Measurements from ENCODE around the gene CCDC200. TPM values are rescaled to one million over a fixed set of nuclear protein-coding genes. Genes with fewer than 3 reads are reported as not detected.

Gene CCDC200
- total RNA-seq, 2 experiments from 2014 or later, result not detected

- no peaks in the 10 kb centered on the region for H3K27me3 Mint-ChIP-seq
- H3K4me1 Mint-ChIP-seq (ENCODE audit: low read depth), result peaks cover under 1% of the 10 kb centered on the region
- no peak for DNase-seq
- H3K9me3 Mint-ChIP-seq, result no peaks in the 10 kb centered on the region
- ChIA-PET POLR2A (interaction anchor here (1.3 kb wide), 1 partner anchor 89 kb away, joined by 4 read pairs; no protein-coding TSS in a partner anchor), CTCF (no interaction called here)
- H3K36me3 Mint-ChIP-seq, result peaks cover 9% of the 10 kb centered on the region
- H3K4me3 Mint-ChIP-seq, result no peak overlapping the region
- intact Hi-C loops (cut with micrococcal nuclease), result no loop called here
- no peak overlapping the region for H3K27ac Mint-ChIP-seq
Measured at GRCh38 chr17:43226393-43226792, 2.0 kb downstream of the CCDC200 start.

- DNase-seq, result no peak
- intact Hi-C loops (cut with micrococcal nuclease), result no loop called here
- no peaks in the 10 kb centered on the region for H3K9me3 Mint-ChIP-seq
- no peak overlapping the region for H3K27ac Mint-ChIP-seq
- no peak overlapping the region for H3K4me3 Mint-ChIP-seq
- peaks cover 9% of the 10 kb centered on the region for H3K36me3 Mint-ChIP-seq
- CTCF ChIA-PET, result no interaction called here
- H3K4me1 Mint-ChIP-seq (ENCODE audit: low read depth), result peaks cover 2% of the 10 kb centered on the region
- H3K27me3 Mint-ChIP-seq, result no peaks in the 10 kb centered on the region
- POLR2A ChIA-PET, result interaction anchor here (1.1 kb wide), 1 partner anchor 13 kb away, joined by 3 read pairs; the partner anchor contains the start of gene TMEM106A
Measured at GRCh38 chr17:43224146-43224705, 4.2 kb downstream of the CCDC200 start.

GRCh38 chr17:43220511-43221125, 7.8 kb downstream of the CCDC200 start:
- Mint-ChIP-seq H3K36me3 (peaks cover 16% of the 10 kb centered on the region), H3K27me3 (no peaks in the 10 kb centered on the region), H3K4me1 (ENCODE audit: low read depth) (peaks cover 14% of the 10 kb centered on the region), H3K9me3 (no peaks in the 10 kb centered on the region), H3K4me3 (no peak overlapping the region), H3K27ac (no peak overlapping the region)
- POLR2A ChIA-PET, result no interaction called here
- DNase-seq, result no peak
- intact Hi-C loops (cut with micrococcal nuclease), result no loop called here
- CTCF ChIA-PET, result no interaction called here

GRCh38 chr17:43219746-43220380, 8.6 kb downstream of the CCDC200 start:
- peaks cover 14% of the 10 kb centered on the region for H3K4me1 Mint-ChIP-seq (ENCODE audit: low read depth)
- intact Hi-C loops (cut with micrococcal nuclease), result loop anchor here (10.0 kb wide), 1 partner anchor 265 kb away; the partner anchor contains the start of gene DHX8
- peaks cover 20% of the 10 kb centered on the region for H3K36me3 Mint-ChIP-seq
- no peak overlapping the region for H3K4me3 Mint-ChIP-seq
- no peaks in the 10 kb centered on the region for H3K27me3 Mint-ChIP-seq
- CTCF ChIA-PET, result no interaction called here
- POLR2A ChIA-PET, result interaction anchor here (0.5 to 1.3 kb wide), 3 partner anchors 53 to 1356 kb away, joined by 3 to 4 read pairs (median 3); no protein-coding TSS in a partner anchor
- no peak for DNase-seq
- no peak overlapping the region for H3K27ac Mint-ChIP-seq
- no peaks in the 10 kb centered on the region for H3K9me3 Mint-ChIP-seq

GRCh38 chr17:43219001-43219400, 9.4 kb downstream of the CCDC200 start:
- POLR2A ChIA-PET, result interaction anchor here (1.3 kb wide), 1 partner anchor 96 kb away, joined by 3 read pairs; no protein-coding TSS in a partner anchor
- CTCF ChIA-PET, result no interaction called here

GRCh38 chr17:43217614-43218087, 10.8 kb downstream of the CCDC200 start:
- H3K27ac Mint-ChIP-seq, result peak overlapping the region; percentile 76
- ChIA-PET POLR2A (interaction anchor here (2.6 kb wide), 1 partner anchor 99 kb away, joined by 20 read pairs; no protein-coding TSS in a partner anchor), CTCF (interaction anchor here (0.6 kb wide), 1 partner anchor 97 kb away, joined by 3 read pairs; no protein-coding TSS in a partner anchor)
- peaks cover 18% of the 10 kb centered on the region for H3K36me3 Mint-ChIP-seq
- no peaks in the 10 kb centered on the region for H3K9me3 Mint-ChIP-seq
- peak; percentile 33 for DNase-seq
- intact Hi-C loops (cut with micrococcal nuclease), result loop anchor here (10.0 kb wide), 1 partner anchor 267 kb away; the partner anchor contains the start of gene DHX8
- no peaks in the 10 kb centered on the region for H3K27me3 Mint-ChIP-seq
- no peak overlapping the region for H3K4me3 Mint-ChIP-seq
- H3K4me1 Mint-ChIP-seq (ENCODE audit: low read depth), result peaks cover 27% of the 10 kb centered on the region

More at GRCh38 chr17:43219001-43219400, 9.4 kb downstream of the CCDC200 start:
- Mint-ChIP-seq H3K27ac (no peak overlapping the region), H3K4me3 (no peak overlapping the region), H3K9me3 (no peaks in the 10 kb centered on the region), H3K27me3 (no peaks in the 10 kb centered on the region), H3K4me1 (ENCODE audit: low read depth) (peaks cover 14% of the 10 kb centered on the region), H3K36me3 (peaks cover 14% of the 10 kb centered on the region)
- DNase-seq, result no peak
- intact Hi-C loops (cut with micrococcal nuclease), result loop anchor here (10.0 kb wide), 1 partner anchor 266 kb away; the partner anchor contains the start of gene DHX8

GRCh38 chr17:43216762-43217613, 11.4 kb downstream of the CCDC200 start:
- Mint-ChIP-seq H3K27ac (no peak overlapping the region), H3K4me3 (no peak overlapping the region), H3K27me3 (no peaks in the 10 kb centered on the region), H3K4me1 (ENCODE audit: low read depth) (peaks cover 34% of the 10 kb centered on the region), H3K9me3 (no peaks in the 10 kb centered on the region), H3K36me3 (peaks cover 20% of the 10 kb centered on the region)
- ChIA-PET CTCF (interaction anchor here (0.6 to 0.9 kb wide), 3 partner anchors 68 to 119 kb away, joined by 3 read pairs; no protein-coding TSS in a partner anchor), POLR2A (interaction anchor here (2.6 kb wide), 1 partner anchor 99 kb away, joined by 20 read pairs; no protein-coding TSS in a partner anchor)
- DNase-seq, result no peak
- intact Hi-C loops (cut with micrococcal nuclease), result loop anchor here (10.0 kb wide), 1 partner anchor 268 kb away; the partner anchor contains the start of gene DHX8

- intact Hi-C loops (cut with micrococcal nuclease), result loop anchor here (10.0 kb wide), 1 partner anchor 268 kb away; the partner anchor contains the start of gene DHX8
- CTCF ChIA-PET, result interaction anchor here (0.6 to 0.9 kb wide), 3 partner anchors 68 to 119 kb away, joined by 3 to 4 read pairs (median 3); no protein-coding TSS in a partner anchor
- Mint-ChIP-seq H3K4me1 (ENCODE audit: low read depth) (peaks cover 34% of the 10 kb centered on the region), H3K27me3 (no peaks in the 10 kb centered on the region), H3K9me3 (no peaks in the 10 kb centered on the region), H3K4me3 (no peak overlapping the region), H3K36me3 (peaks cover 20% of the 10 kb centered on the region), H3K27ac (no peak overlapping the region)
- POLR2A ChIA-PET, result interaction anchor here (2.6 kb wide), 1 partner anchor 100 kb away, joined by 20 read pairs; no protein-coding TSS in a partner anchor
- DNase-seq, result no peak
Measured at GRCh38 chr17:43216369-43216761, 12.1 kb downstream of the CCDC200 start.

- CTCF ChIA-PET, result no interaction called here
- DNase-seq, result no peak
- no peak overlapping the region for H3K27ac Mint-ChIP-seq
- H3K4me1 Mint-ChIP-seq (ENCODE audit: low read depth), result peaks cover 39% of the 10 kb centered on the region
- no peaks in the 10 kb centered on the region for H3K27me3 Mint-ChIP-seq
- POLR2A ChIA-PET, result no interaction called here
- no peak overlapping the region for H3K4me3 Mint-ChIP-seq
- H3K9me3 Mint-ChIP-seq, result no peaks in the 10 kb centered on the region
- intact Hi-C loops (cut with micrococcal nuclease), result loop anchor here (10.0 kb wide), 1 partner anchor 269 kb away; the partner anchor contains the start of gene DHX8
- H3K36me3 Mint-ChIP-seq, result peaks cover 20% of the 10 kb centered on the region
Measured at GRCh38 chr17:43215341-43215740, 13.1 kb downstream of the CCDC200 start.

- H3K4me1 Mint-ChIP-seq (ENCODE audit: low read depth), result peaks cover 39% of the 10 kb centered on the region
- no peaks in the 10 kb centered on the region for H3K27me3 Mint-ChIP-seq
- no peak overlapping the region for H3K27ac Mint-ChIP-seq
- no peak for DNase-seq
- ChIA-PET CTCF (interaction anchor here (1.1 kb wide), 1 partner anchor 191 kb away, joined by 3 read pairs; the partner anchor contains the start of gene VAT1), POLR2A (interaction anchor here (0.9 to 4.5 kb wide), 2 partner anchors 42 to 102 kb away, joined by 3 to 64 read pairs; no protein-coding TSS in a partner anchor)
- H3K4me3 Mint-ChIP-seq, result peak overlapping the region; percentile 88
- peaks cover 24% of the 10 kb centered on the region for H3K36me3 Mint-ChIP-seq
- H3K9me3 Mint-ChIP-seq, result no peaks in the 10 kb centered on the region
- intact Hi-C loops (cut with micrococcal nuclease), result loop anchor here (5.0 to 10.0 kb wide), 2 partner anchors 191 to 271 kb away; partner anchors contain the start of genes DHX8 and VAT1
Measured at GRCh38 chr17:43213545-43213944, 14.9 kb downstream of the CCDC200 start.
